SHP77 treated with DMSO at 0.1 percent for 48 hours (cell line): ENCODE data around the gene MCC.

Source experiments
- DNase-seq: peaks from one replicate; lab custom pipeline; 2025; lab: John Stamatoyannopoulos, UW

The MCC gene

GRCh38 chr5:113108485-113108884 is 379.8 kb downstream of the MCC start:
- DNase-seq: no peak

DNA sequence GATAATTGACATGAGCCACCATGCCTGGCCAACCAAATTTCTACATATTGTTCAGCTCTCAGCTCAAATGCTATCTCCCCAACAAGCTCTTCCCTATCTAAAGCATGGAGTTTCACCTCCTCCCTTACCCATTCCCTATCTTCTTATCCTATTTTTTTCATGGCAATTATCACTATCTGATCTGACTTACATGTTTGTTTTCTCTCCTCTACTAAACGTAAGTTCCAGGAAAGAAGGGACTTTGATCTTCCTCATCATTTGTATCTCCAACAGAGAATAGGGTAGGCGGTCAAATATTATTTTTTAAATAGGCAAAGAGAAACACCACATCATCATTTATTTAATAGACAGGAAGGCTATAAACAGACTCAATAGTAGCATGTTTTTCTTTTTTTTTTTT is 381.4 kb downstream of the MCC start:
- no peak for DNase-seq

GRCh38 chr5:113105693-113106280 is 382.5 kb downstream of the MCC start:
- DNase-seq: no peak

DNA sequence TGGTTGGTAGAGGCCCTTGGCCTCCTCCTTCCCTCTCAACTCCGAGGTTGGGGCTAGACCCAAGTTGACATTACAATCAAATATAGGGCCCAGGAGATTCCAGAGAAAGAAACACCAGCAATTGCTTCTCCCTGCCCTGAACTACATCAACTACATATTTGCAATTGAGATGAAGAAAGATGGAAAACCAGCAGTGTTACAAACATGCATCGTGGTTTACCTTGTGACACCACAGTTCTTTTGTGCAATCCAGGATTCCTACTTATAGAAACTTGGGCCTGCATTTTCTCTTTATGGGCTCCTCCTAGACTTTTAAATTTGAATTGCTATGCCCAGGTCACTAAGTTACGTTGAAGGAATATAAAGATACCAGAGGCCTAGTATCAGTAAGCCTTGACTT is 384.9 kb downstream of the MCC start:
- no peak for DNase-seq

DNA sequence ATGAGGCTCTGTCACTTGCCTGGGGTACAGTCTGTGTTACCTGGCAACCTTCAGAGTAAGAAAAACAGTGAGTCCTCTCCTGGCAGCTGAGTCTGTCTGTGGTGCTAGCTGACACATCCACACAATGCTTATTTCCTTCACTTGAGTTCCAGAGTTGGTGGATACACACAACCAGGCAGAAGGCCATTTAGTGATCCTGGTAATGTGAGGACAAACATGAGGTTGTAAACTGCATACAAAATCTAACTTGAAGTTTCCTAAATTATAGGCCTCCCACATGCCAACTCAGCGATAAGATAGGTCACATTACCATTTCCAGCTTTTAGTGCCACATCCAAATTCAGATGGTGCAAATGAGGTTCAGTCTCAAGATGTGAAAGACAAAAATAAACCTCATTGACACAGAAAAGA is 386.1 kb downstream of the MCC start:
- DNase-seq: no peak

- DNase-seq: no peak
Measured at GRCh38 chr5:113100981-113101380, 387.3 kb downstream of the MCC start.

DNA sequence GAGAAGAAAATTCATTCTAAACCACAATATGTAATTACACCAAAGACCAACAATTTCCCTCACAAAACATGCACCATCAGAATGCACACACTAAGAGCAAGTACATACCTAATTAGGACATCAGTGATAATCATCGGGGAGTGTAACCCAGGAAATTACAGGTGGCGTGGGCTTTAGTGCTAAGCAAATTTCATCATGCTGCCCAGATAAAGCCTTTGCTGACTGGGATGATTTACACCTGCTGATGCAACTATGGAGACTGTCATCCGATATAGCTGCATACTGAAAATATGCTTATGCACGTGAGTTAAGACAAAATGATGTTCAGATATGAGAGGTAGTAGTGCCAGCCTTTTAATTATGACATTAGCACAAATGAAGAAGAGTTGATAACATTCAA is 388.4 kb downstream of the MCC start:
- DNase-seq: no peak

DNA sequence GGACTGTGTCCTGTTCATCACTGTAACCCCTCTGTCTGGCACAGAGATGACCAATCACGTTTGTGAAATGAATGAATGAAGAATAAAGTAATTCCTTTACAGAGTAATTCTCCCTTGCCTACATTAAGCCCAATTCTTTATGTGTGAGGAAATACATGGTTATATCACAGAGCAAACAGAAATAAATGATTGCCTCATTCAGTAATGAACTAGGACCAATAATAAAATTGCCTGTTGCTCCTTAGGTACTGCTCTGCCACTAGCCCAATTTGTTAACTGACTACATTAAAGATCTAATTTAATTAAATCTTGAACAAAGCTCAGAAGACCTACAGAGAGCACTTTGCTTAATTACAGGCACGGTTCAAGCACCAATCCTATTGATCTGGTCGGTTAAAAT is 389.9 kb downstream of the MCC start:
- no peak for DNase-seq

GRCh38 chr5:113095831-113096230 is 392.4 kb downstream of the MCC start:
- DNase-seq: no peak

GRCh38 chr5:113093558-113093957 is 394.7 kb downstream of the MCC start:
- DNase-seq: no peak

DNA sequence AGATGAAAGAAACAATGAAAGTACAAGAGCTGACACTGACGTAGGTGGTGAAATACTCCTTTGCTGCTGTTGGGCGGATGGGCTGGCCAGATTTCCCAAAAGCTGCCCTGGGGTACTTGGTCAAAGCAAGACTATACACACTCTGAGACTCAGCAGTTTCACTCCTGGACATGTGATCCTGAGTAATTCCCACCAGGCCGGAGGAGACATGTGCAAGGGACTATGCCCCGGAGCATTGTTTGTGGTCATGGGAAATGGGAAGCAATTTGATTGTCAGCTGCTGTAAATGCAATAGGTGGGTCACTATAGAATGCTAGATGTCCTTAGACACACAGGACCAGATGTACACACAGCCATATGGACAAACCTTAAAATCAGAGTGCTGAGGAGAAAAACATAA is 395.6 kb downstream of the MCC start:
- no peak for DNase-seq

DNA sequence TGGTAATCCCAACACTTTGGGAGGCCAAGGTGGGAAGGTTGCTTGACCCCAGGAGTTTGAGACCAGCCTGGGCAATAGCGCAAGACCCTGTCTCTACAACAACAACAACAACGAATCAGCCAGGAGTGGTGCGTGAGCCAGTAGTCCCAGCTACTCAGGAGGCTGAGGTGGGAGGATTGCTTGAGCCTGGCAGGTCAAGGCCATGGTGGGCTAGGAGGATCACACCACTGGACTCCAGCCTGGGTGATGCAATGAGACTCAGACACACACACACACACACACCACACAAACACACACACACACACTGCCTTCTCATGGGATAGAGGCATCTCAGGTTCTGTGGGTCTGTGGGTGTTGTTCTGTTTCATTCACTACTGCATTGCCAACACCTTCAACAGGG is 396.6 kb downstream of the MCC start:
- no peak for DNase-seq

GRCh38 chr5:113090336-113091106 is 397.7 kb downstream of the MCC start:
- DNase-seq: no peak

- no peak for DNase-seq
Measured at GRCh38 chr5:113089653-113090335, 398.5 kb downstream of the MCC start.

DNA sequence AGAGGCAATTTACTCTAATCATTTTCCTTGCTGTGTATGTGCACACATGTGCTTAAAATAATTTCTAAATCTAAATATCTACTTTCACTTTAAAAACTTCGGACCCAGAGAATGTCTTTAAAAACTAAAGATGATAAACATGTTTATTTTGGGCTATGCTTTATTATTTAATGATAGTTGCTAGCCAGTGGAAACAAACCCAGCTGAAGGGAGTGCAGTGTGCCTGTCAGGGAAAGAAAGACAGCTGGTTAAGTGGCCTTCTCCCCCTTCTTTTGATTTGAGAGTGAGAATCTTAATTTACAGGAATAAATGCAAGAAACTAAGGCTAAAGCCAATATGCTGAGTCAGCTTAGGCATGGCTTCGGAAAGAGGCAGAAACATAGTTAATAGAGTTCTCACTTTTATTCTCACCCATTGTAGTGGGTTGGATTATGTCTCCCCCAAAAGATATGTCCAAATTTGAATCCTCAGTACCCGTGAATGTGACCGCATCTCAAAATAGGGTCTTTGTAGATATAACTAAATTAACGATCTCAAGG is 400.2 kb downstream of the MCC start:
- DNase-seq: no peak

GRCh38 chr5:113085880-113086409 is 402.3 kb downstream of the MCC start:
- no peak for DNase-seq

GRCh38 chr5:113085084-113085414 is 403.2 kb downstream of the MCC start:
- no peak for DNase-seq

DNA sequence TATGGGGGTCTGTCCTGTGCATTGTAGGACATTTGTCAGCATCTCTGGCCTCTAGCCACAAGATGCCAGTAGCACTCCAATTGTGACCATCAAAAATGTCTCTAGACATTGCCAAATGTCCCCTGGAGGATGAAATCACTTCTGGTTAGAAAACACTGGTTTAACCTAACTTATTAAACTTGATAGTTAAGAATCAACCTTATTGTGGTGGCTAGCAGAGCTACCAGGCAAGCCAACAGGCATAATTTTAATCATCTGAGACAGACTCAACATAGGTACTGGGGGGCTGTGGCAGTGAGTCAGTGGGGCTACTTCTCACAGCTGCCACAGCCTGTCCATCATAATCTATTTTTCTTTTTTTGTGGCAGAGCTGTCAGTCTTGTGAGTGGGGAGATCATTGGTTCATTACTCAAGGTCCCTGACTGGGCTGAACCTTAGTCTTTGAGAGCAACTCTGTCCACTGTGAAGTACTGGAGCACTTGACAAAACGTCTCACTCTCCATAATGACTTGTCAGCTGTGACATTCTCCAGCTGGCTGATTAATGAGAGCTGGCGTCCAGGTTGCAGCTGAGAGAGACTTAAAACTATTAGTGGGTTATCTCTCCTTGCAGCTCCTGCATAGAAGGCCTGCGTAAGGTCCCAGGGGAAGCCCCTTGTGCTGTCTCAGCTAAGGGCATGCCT is 403.7 kb downstream of the MCC start:
- no peak for DNase-seq

GRCh38 chr5:113083481-113083880 is 404.8 kb downstream of the MCC start:
- DNase-seq: no peak

- DNase-seq: no peak
Measured at GRCh38 chr5:113082547-113082905, 405.7 kb downstream of the MCC start.

GRCh38 chr5:113081881-113082546 is 406.2 kb downstream of the MCC start:
- DNase-seq: no peak
